HPDE6-E6E7 (cell line): Measurements from ENCODE around the gene FAM50B.
"Not testable (repeated sequence)": the region's sequence is repeated elsewhere in the genome, so short reads cannot be mapped to it uniquely, and the experiment has no call there.

Source experiments
- DNase-seq: peaks from one replicate; pipeline ENCODE4 v3.0.0; 2011; ENCODE audit warnings: missing footprints; ENCODE audit errors: extremely low spot score

FAM50B gene

GRCh38 chr6:3849681-3850450 is 693 bp downstream of the FAM50B start:
- no peak for DNase-seq

DNA sequence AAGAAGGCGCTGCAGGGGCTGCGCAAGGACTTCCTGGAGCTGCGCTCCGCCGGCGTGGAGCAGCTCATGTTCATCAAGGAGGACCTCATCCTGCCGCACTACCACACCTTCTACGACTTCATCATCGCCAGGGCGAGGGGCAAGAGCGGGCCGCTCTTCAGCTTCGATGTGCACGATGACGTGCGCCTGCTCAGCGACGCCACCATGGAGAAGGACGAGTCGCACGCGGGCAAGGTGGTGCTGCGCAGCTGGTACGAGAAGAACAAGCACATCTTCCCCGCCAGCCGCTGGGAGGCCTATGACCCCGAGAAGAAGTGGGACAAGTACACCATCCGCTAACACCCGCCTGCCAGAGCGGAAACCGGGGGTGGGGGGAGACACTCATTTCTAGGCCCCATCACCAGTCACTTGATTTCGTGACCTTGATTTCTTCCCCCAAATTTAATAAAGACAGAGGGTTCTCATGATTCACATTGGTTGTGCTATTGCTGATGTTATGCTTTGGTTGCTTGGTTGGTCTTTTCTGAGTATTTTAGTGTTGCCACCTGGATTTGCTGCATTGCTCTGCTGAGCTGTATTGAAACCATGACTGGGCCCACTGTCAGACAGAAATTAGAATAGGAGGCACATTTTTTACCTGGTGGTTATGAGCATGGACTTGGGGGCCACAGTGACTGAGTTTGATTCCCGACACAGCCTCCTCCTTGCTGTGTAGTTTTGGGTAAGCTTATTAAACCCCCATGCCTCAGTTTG is 1.5 kb downstream of the FAM50B start:
- no peak for DNase-seq

DNA sequence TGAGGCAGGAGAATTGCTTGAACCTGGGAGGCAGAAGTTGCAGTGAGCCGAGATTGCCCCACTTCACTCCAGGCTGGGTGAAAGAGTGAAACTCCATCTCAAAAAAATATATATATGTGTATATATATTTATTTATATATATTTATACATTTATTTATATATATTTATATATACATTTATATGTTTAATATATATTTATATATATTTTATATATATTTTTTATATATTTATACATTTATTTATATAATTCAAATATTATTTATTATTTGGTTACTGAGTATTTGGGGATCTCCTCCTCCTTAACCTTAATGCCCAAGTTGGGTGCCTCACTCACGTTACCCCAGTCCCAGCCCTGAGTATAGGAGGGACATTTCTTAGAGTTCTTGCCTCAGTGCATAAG is 2.7 kb downstream of the FAM50B start:
- DNase-seq, result no peak

- no peak for DNase-seq
Measured at GRCh38 chr6:3852391-3852790, 3.2 kb downstream of the FAM50B start.

- no peak for DNase-seq
Measured at GRCh38 chr6:3855866-3856265, 6.7 kb downstream of the FAM50B start.

GRCh38 chr6:3856576-3856975 is 7.4 kb downstream of the FAM50B start:
- no peak for DNase-seq

DNA sequence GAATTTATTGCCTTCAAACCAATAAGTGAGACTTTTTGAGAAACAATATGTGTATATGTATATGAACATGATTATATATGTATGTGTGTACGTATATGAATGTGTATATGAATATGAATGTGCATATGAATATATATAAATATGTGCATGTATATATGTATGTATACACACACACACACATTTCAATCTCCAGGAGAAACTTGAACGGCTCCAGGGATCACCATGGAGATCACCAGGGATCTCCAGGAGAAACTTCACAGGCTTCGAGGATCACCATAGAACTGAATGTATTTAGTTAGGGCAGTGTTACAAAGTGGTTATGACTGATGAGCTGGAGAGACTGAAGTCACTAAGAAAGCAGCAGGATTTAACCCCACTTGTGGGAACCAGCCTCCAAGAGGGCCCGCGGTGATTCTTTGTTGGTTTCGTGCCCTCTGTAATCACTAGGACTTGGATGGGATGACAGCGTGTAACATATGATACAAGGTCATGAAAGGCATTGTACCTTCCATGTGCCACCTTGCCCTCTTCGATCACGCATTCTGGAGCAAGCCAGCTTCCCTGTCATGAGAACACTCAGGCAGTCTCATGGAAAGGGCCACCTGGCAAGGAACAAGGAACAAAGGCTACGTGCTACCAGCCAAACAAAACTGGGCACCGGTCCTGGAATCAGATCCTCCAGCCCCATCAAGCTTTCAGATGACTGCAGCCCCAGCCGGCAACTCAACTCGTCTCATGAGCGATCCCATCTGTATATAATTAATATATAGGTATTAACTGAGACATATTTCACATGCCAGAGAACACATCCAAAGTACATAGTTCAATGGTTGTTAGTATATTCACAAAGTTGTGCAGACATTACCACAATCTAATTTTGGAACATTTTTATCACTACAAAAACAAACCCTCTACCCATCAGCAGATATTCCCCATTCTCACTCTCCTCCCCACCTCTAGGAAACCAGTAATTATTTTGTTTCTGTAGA is 8.6 kb downstream of the FAM50B start:
- DNase-seq, result no peak

- DNase-seq, result no peak
Measured at GRCh38 chr6:3859878-3860552, 10.8 kb downstream of the FAM50B start.

- no peak for DNase-seq
Measured at GRCh38 chr6:3861424-3861823, 12.3 kb downstream of the FAM50B start.

DNA sequence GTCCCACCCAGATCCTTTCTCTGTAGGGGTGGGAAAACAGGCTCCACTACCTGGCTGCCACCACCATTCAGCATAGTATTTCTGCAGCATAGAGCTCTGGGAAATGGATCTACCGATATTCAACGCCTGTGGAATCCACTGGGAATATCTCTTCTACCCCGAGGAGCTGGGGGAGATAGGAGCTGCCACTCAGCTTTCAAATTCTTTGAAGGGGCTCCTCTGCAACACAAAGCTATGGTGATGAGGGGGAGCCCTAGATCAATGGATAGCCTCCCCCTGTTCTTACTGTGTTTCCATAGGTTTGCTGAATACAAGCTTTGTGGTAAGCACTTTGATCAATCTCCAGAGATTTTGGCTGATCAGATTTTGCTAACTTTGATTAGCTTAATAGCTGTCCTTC is 12.9 kb downstream of the FAM50B start:
- DNase-seq, result no peak

GRCh38 chr6:3863322-3863721 is 14.1 kb downstream of the FAM50B start:
- not testable (repeated sequence) for DNase-seq

- no peak for DNase-seq
Measured at GRCh38 chr6:3865463-3865862, 16.3 kb downstream of the FAM50B start.

DNA sequence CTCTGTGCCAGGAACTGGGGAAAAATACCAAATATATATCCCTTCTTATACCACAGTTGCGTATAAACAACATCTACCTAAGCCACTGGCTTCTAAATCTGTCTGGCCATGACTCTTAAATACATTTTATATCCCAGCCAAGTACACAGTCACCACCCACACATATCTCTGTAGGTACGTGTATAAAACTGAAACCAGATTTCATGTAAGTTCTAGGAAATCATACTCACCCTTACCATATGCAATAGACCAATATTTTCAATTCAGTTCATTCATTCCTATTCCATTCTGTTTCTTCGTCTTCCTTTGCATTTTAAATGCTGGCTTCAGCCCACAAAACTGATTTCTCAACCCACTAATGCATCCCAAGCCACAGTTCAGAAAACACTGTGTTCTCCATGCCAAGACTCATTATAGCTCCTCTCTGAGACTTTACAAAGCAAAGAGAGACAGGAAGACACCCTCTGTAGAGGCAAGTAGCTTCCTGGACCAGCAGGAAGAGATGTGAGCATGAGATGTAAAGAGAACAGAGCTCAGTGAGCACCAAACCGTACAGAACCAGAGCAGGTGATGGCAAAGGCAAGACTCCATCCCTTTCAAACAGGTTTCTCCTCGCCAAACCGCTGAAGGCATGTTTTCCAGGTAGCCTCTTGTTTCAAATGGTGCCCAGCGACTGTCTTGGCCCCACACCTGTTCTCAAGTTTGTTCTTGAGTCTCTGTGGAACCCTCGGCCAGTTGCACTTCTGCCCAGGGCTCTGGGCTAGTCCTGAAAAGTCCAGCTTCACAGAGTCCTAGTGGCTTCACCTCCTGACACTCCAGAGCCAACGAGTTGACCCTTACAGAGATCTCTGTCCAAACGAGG is 18.7 kb downstream of the FAM50B start:
- no peak for DNase-seq

- no peak for DNase-seq
Measured at GRCh38 chr6:3868544-3868943, 19.4 kb downstream of the FAM50B start.

GRCh38 chr6:3869284-3869631 is 20.1 kb downstream of the FAM50B start:
- no peak for DNase-seq

- no peak for DNase-seq
Measured at GRCh38 chr6:3869632-3870527, 20.7 kb downstream of the FAM50B start.

DNA sequence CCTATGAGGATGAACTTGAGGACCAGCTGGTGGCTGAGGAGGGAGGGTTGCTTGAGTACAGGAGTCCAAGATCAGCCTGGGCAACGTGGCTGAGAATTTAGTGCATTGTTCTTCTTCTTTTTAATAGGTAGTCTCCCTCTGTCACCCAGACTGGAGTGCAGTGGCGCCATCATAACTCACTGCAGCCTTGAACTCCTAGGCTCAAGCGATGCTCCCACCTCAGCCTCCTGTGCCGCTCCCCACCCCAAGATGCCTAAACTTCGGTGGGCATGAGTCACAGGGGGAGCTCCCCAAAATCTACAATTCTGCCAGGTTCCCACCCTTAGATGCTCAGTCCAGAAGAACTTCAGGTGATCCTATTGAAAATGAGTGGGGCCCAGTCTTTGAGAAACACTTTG is 21.4 kb downstream of the FAM50B start:
- no peak for DNase-seq

- no peak for DNase-seq
Measured at GRCh38 chr6:3871515-3871914, 22.3 kb downstream of the FAM50B start.

- no peak for DNase-seq
Measured at GRCh38 chr6:3871939-3872338, 22.8 kb downstream of the FAM50B start.
